HG03469 (cell line): ENCODE data around the gene DTWD2.
"Not testable (repeated sequence)": the region's sequence is repeated elsewhere in the genome, so short reads cannot be mapped to it uniquely, and the experiment has no call there.

Experiments used
- ATAC-seq: cut with Tn5 transposase; IDR thresholded peaks from one replicate; pipeline ENCODE4 v1.9.1; 2021; ENCODE audit warnings: mild to moderate bottlenecking, moderate library complexity, moderate number of reproducible peaks; ENCODE audit not compliant: unreplicated experiment

DTWD2 gene

DNA sequence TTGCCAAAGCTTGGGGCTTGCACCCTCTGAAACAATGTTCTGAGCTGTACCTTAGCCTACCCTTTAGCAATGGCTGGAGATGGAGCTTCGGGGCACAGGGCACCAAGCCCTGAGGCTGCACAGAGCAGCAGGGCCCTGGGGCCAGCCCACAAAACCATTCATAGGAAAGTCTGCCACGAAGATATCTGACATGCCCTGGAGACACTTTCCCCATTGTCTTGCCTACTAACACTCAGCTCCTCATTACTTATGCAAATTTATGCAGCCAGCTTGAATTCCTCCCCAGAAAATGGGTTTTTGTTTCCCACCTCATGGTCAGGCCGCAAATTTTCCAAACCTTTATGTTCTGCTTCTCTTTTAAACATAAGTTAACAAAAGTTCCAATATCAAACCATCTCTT is 105.7 kb downstream of the DTWD2 start:
- no peak for ATAC-seq

DNA sequence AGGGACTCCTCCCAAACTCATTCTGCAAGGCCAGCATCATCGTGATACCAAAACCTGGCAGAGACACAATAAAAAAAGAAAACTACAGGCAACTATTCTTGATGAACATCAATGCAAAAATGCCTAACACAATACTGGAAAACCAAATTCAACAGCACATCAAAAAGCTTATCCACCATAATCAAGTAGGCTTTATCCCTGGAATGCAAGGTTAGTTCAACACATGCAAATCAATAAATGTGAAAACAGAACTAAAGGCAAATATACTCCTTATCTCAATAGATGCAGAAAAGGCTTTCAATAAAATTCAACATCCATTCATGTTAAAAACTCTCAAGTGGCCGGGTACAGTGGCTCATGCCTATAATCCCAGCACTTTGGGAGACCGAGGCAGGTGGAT is 111.5 kb downstream of the DTWD2 start:
- ATAC-seq, result not testable (repeated sequence)

DNA sequence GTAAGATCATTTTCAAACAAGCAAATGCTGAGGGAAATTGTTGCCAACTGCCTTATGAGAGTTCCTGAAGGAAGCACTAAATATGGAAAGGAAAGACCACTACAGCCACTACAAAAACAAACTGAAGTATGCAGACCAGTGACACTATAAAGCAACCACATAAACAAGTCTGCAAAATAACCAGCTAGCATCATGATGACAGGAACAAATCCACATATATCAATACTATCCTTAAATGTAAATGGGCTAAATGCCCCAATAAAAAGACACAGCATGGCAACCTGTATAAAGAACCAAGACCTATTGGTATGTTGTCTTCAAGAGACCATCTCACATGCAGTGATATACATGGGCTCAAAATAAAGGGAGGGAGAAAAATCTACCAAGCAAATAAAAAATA is 113.2 kb downstream of the DTWD2 start:
- no peak for ATAC-seq

DNA sequence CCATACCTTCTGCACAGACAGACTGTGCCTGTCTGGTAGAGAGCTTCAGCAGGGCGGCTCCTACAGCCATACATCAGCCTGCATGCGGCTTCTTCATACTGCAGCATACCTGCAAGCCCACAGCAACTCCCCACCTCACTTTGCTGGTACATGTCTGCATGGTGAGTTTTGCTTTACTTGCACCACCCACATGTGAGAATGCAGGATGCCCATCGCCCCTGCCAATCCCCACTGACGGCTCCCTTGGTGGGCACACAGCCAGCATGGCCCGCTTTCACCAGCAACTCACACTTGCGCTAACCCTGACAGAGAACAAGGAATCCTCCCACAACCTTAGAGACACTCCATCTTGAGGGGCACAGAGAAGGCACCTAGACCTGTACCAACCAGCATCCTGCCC is 114.9 kb downstream of the DTWD2 start:
- ATAC-seq, result no peak

DNA sequence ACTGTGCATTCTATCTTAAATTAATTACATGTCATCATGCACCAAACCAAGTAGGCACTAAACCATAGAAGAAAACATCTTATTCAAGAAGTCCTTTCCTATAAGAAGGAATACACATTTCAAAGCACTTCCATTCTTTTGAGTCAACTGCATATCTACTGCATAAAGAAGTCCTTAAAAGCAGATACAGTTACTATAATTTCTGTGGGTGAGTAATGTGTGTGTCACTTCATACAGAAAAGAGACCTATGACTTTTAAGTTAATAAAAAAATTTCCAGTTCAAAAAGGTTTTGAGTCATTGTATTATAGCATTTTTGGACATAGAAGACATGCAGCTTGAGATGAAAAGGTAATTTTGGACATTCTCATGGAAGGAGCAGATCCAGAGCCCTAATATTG is 125.0 kb downstream of the DTWD2 start:
- no peak for ATAC-seq

DNA sequence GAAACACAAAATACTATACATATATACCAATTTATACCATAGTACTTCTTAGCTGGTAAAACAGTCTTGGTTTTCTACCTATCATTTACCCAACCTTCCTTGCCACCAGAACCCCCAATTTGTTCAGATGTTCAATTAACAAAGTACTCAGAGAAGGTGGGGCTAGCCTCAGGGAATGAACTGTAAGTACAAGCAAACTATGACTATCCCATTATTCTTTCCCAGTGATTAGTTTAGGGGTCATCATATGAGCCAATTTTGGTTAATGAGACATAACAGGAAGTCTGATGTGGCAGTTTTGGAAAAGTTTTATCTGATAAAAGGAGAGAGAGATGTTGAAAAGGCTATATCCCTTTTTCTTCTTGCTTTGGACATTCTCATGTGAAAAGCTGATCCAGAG is 125.8 kb downstream of the DTWD2 start:
- ATAC-seq, result no peak

DNA sequence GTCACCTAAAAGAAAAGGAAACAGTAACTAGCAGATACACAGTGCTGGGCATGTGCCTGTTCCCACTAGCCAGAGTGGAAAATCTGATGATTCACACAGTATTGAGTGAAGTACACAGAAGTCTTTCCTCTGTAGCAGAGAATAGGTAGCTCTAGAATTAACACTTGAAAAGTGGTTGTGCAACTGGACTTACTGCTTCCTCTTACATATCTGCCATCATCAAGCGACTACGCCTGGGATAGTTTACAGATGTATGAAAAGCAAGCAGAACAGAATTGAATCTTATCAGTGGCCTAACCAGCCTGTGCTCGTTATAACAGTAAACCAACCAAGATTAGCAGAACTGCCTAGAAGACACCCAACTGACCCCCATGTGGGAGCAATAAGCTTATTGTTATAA is 130.6 kb downstream of the DTWD2 start:
- no peak for ATAC-seq

DNA sequence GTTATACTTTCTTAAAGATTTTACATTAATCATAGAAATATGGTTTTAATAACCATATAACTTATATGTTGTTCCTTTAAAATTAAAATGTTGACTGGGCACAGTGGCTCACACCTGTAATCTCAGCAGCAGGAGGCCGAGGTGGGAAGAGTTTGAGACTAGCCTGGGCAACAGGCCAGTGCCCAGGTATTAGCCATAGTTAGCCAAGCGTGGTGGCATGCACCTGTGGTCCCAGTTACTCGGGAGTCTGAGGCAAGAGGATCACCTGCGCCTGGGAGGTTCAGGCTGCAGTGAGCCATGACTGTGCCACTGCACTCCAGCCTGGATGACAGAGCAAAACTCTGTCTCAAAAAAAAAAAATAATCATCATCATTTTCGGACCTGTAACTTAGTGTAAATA is 133.5 kb downstream of the DTWD2 start:
- no peak for ATAC-seq

DNA sequence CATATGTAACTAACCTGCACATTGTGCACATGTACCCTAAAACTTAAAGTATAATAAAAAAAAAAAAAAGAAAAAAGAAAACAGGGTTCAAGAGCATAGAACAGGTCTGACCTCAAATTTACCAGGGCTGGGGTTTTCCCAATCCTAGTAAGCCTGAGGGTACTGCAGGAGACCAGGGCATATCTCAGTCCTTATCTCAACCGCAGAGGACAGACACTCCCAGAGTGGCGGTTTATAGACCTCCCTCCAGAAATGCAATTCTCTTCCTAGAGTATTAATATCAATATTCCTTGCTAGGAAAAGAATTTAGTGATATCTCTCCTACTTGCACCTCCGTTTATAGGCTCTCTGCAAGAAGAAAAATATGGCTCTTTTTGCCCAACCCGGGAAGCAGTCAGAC is 136.6 kb downstream of the DTWD2 start:
- ATAC-seq, result not testable (repeated sequence)

DNA sequence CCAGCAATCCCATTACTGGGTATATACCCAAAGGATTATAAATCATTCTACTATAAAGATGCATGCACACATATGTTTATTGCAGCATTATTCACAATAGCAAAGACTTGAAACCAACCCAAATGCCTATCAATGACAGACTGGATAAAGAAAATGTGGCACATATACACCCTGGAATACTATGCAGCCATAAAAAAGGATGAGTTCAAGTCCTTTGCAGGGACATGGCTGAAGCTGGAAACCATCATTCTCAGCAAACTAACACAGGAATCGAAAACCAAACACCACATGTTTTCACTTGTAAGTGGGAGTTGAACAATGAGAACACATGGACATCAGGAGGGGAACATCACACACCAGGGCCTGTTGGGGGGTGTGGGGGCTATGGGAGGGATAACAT is 138.8 kb downstream of the DTWD2 start:
- not testable (repeated sequence) for ATAC-seq

DNA sequence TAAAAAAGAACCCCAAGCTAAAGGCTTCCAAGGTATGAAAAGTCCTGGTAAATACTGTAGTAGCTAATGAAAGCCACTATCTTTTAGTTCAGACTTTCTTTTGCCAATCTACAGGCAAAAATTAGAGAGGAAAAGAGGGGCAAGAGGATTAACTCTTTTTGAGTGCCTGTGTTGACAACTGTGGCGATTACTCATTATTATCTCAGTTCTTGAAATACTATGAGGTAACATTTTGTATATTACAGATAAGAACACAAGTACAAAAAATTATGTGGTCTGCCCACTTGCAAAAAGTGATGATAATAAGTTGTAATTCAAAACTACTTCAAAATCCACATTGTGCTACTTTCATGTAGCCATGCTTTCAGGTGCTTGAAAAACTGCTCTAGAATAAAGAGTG is 144.0 kb downstream of the DTWD2 start:
- ATAC-seq, result no peak

DNA sequence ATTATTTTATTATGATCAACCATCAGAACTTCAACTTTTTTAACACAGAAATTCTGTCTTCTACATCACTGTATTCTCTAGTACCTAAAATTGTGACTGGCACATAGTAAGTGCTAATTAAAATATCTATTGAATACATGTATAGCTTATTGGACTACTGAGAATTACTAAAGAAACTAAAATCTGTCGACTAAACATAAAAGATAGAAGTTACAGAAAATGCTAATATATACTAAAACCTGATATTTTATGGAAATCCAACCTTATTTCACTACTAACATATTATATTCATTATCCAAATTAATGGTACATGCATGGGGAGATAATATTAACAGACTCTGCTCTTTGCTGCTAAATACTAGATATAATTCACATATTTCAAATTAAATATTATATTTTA is 153.6 kb downstream of the DTWD2 start:
- no peak for ATAC-seq

DNA sequence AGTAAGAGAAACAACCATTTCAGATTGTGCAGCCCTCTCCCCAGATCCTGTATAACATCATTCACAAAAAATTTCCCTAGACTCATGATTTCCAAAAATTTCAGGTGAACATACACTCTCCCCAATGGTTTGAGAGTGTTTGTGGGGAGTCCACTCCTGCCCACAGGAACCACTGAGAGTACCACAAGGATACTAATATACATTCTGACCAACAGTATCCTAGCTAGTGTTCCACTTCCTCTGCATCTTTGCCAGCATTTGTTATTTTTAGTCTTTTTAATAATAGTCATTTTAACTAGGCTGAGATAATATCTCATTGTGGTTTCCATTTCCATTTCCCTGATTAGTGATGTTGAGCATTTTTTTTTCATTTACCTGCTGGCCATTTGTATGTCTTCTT is 155.4 kb downstream of the DTWD2 start:
- no peak for ATAC-seq

DNA sequence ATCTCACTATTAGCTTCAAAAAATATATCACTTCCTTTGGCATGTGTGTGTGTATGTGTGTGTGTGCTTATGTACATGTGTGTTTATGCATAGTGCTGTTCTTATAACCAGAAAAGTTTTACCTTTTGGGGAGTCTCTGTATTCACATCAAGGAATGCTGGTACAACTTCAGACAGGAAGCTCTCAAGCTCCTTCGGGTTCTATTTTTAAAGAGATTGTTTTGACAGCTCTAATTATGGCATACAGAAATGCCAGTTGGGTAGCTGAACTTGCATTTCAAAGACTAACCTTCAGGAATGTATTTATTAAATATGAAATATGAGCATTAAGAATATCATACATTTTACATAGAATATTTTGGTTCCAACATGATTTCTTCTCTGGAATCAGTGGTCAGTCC is 163.1 kb downstream of the DTWD2 start:
- ATAC-seq, result no peak

DNA sequence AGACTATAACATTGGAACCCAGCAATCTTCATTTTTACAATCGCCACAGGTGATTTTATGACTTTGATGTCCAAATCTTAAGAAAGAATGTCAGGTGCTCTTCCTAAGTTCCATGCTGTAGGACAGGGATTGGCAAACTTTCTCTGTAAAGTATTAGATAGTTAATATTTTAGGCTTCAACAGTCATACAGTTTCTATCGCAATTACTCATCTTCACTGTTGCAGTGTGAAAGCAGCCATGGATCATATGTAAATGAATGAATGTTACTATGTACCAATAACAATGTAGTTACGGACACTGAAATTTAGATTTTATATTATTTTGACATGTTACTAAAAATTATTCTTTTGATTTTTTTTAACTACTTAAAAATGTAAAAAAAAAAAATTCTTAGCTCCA is 169.7 kb downstream of the DTWD2 start:
- ATAC-seq, result peak; percentile 80

DNA sequence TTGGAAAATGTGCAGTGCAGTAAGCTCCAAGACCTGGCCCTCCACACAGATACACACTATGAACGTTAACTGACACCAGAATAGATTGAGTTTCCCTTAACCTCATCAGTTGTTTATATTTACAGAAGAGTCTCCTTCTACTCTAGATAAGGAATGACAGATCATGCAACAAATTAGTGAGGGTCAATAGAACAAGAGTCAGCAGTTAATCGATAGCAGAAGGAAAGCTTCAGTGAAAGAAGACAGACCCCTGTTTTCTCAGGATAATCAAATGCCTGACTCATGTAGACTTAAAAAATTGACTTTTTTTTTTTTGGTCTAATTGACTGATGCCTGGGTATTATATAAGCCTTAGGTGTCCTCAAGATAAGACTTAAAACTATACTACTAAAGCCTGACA is 179.9 kb downstream of the DTWD2 start:
- no peak for ATAC-seq

DNA sequence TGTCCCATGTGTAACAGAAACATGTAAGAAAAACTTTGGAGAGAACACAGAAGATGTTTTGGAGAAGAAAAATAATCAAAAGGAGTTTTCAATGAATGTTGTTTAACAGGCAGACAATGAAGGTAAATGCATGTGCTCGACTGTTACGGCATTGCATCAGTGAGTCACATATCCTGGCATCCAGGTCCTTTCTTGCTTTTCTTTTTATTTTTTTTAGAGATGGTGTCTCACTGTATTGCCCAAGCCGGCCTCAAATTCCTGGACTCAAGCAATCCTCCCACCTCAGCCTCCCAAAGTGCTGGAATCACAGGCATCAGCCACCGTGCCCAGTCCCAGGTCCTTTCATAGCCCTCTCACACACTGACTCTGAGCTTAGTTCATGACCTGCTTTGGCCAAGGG is 181.8 kb downstream of the DTWD2 start:
- ATAC-seq, result no peak

DNA sequence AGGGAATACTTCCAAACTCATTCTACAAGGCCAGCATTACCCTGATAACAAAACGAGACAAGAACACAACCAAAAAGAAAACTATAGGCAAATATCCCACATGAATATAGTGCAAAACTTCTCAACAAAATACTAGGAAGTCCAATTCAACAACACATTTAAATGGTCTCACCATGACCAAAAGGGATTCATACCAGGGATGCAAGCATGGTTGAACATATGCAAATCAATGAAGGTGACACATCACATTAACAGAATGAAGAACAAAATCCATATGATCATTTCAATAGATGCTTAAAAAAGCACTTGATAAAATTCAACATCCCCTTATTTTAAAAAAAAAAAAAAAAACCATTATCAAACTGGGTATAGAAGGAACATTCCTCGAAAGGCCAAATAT is 186.0 kb downstream of the DTWD2 start:
- ATAC-seq, result no peak

DNA sequence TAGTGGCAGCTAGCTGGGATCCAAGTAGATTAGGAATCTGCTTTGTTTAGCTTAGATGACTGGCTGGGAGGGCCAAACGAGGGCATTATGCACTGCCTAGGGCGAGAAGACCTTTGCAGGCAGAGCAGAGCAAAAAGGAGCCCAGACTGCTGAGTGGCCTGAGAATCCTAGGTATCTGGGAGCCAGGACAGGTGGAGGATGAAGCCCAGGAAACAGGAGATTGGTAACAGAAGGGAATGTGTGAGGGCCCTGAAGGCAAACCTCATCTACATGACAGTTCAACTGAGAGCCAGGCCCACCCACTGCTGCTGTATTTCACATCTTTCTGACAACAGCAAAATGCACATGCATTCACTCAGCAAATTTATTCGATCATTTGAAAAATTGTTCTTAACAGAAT is 192.3 kb downstream of the DTWD2 start:
- ATAC-seq, result no peak

DNA sequence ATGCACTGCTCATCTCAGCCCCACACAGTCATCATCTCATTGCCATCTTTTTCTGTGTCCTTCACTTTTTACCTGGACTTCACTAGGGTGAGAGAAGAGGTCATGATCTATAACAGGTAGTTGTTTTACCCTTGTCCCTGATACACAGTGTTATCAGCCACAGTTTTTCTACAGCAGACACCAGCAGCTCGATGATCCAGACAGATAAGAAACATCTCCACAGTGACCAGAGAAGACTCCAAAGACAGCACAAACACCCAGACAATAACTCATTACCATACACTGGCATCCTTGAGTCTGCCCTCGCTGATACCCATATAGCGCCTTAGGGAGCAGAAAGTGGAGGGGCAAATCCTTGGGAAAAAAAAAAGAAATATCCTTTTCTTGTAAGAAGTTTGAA is 194.1 kb downstream of the DTWD2 start:
- no peak for ATAC-seq

DNA sequence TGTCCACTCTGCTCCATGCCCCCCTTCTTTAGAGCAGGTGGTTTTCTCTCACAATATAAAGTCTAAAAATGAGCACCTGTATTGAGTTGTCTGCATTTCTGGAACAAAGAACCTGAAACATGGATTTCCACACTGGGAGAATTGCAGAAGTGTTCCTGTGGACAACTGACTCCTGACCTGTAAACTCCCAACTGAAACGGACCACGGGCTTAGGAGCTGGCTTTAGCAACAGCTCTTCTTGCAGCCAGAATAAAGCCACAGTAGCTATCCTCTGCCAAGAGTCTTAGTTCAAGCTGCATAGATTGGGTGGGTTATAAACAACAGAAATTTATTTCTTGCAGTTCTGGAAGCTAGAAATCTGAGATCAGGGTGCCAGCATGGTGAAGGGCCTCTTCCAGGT is 194.7 kb downstream of the DTWD2 start:
- ATAC-seq, result no peak

DNA sequence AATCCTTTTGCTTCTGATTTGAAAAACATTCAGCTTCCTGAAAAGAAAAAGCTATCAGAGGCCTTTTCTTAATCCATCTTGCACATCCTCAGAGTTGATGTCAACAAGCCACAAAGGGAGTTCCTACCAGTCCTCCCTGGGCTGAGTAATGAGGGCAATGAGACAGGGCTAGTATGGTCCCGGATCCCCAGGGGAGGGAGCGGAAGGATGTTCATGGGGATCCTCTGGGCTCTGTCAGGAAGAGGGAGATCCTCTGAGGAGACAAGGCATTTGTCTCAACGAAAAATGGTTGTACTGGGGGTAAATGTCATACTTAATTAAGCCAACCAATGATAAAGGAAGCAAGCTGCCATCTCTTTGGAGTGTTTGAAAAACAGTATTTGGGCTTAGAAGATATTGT is 195.3 kb downstream of the DTWD2 start:
- ATAC-seq, result no peak

DNA sequence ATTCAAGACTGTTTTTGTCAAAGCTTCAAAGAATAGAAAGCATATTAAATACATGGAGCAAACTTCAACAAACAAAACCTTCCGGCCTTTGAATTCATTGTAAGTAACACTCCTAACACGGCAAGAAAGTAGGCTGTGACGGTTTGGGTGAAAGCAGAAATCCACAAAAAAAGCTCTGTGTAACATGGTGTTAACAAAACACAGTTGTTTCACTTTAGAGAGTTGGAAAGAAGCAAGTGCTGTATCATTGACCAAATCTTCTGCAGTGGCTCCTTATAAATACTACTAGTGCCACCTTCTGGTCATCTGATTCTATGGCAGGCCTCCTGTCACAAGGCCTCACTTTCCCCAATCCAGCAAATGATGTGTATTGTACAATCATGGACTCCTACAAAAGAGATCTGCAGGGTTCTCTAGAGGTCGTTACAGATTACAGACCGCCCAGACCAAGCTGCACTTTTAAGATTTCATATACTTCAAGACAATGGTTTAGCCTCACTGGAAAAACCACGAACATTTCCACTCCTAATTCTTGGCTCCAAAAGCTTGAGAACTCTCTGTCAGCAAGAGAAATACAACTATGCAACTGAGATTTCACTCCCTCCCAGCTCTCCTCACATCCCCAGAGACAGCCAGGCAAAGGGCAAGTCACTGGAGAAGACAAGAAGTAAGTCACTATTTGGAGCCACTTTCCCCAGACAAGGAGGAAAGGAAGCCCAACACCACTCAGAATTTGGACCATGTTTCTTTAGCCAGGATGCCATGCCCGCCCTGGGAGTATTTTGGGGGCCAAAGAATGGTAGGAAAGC is 196.2 kb downstream of the DTWD2 start:
- ATAC-seq, result peak; percentile 97
